HUES6 (cell line): ENCODE data around the gene IRX5.

Experiments
- H3K27ac ChIP-seq: 2 replicates; pipeline ENCODE4 v1.7.0; 2013; ENCODE audit warnings: low read depth, mild to moderate bottlenecking, low read length, inconsistent platforms
- H3K27me3 ChIP-seq: 2 replicates; pipeline ENCODE4 v1.6.1; 2013; ENCODE audit warnings: low read length; ENCODE audit not compliant: control insufficient read depth, insufficient read depth
- H3K36me3 ChIP-seq: 2 replicates; pipeline ENCODE4 v1.6.1; 2013; ENCODE audit warnings: low read length; ENCODE audit not compliant: control insufficient read depth, insufficient read depth
- H3K4me1 ChIP-seq: 2 replicates; pipeline ENCODE4 v1.6.1; 2013; ENCODE audit warnings: low read length; ENCODE audit not compliant: control insufficient read depth, insufficient read depth
- H3K4me3 ChIP-seq: 2 replicates; pipeline ENCODE4 v1.5.1; 2013; ENCODE audit warnings: low read depth, low read length
- H3K9ac ChIP-seq: one replicate; pipeline ENCODE4 v1.6.1; 2013; ENCODE audit warnings: mild to moderate bottlenecking, low read length
- H3K9me3 ChIP-seq: 2 replicates; pipeline ENCODE4 v1.6.1; 2013; ENCODE audit warnings: low read depth, low read length; ENCODE audit not compliant: control insufficient read depth, insufficient read depth

Gene IRX5

GRCh38 chr16:54931120-54932014 is 702 bp downstream of the IRX5 start:
- Histone ChIP-seq H3K27ac (no peak overlapping the region), H3K9ac (peak overlapping the region; percentile 43), H3K4me3 (peak overlapping the region; percentile 78)

GRCh38 chr16:54932021-54932660 is 1.5 kb downstream of the IRX5 start:
- H3K4me1 ChIP-seq = peaks cover 40% of the 10 kb centered on the region
- no peak overlapping the region for H3K27ac ChIP-seq
- peak overlapping the region; percentile 78 for H3K4me3 ChIP-seq
- H3K9ac ChIP-seq = peak overlapping the region; percentile 4
- peaks cover 86% of the 10 kb centered on the region for H3K27me3 ChIP-seq
- H3K9me3 ChIP-seq = no peaks in the 10 kb centered on the region
- no peaks in the 10 kb centered on the region for H3K36me3 ChIP-seq

More at GRCh38 chr16:54931120-54932014, 702 bp downstream of the IRX5 start:
- Histone ChIP-seq H3K27me3 (peaks cover 86% of the 10 kb centered on the region), H3K9me3 (no peaks in the 10 kb centered on the region), H3K36me3 (no peaks in the 10 kb centered on the region), H3K4me1 (peaks cover 32% of the 10 kb centered on the region)

DNA sequence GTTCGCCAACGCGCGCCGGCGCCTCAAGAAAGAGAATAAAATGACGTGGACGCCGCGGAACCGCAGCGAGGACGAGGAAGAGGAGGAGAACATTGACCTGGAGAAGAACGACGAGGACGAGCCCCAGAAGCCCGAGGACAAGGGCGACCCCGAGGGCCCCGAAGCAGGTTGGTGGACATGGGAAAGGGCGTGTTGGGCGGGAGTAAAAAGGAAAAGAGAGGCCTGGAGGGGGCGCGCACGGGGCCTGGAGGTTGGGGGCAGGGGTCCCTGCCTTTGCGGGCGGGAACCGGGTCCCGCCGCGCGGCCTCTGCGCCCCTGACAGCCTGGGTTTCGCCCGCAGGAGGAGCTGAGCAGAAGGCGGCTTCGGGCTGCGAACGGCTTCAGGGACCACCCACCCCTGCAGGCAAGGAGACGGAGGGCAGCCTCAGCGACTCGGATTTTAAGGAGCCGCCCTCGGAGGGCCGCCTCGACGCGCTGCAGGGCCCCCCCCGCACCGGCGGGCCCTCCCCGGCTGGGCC is 2.1 kb downstream of the IRX5 start:
- Histone ChIP-seq H3K9ac (no peak overlapping the region), H3K27ac (no peak overlapping the region), H3K9me3 (no peaks in the 10 kb centered on the region), H3K36me3 (no peaks in the 10 kb centered on the region), H3K27me3 (peaks cover 86% of the 10 kb centered on the region), H3K4me3 (peak overlapping the region; percentile 78), H3K4me1 (peaks cover 44% of the 10 kb centered on the region)

- H3K9ac ChIP-seq = no peak overlapping the region
- no peak overlapping the region for H3K27ac ChIP-seq
- no peaks in the 10 kb centered on the region for H3K9me3 ChIP-seq
- H3K36me3 ChIP-seq = no peaks in the 10 kb centered on the region
- H3K27me3 ChIP-seq = peaks cover 89% of the 10 kb centered on the region
- peak overlapping the region; percentile 78 for H3K4me3 ChIP-seq
- H3K4me1 ChIP-seq = peaks cover 50% of the 10 kb centered on the region
These were observed 2.8 kb downstream of the IRX5 start for GRCh38 chr16:54933281-54934011.

- Histone ChIP-seq H3K9ac (no peak overlapping the region), H3K4me1 (peaks cover 59% of the 10 kb centered on the region), H3K27ac (no peak overlapping the region), H3K4me3 (peak overlapping the region; percentile 45), H3K27me3 (peaks cover 97% of the 10 kb centered on the region), H3K36me3 (no peaks in the 10 kb centered on the region), H3K9me3 (no peaks in the 10 kb centered on the region)
These were observed 4.0 kb downstream of the IRX5 start for GRCh38 chr16:54934481-54935265.

GRCh38 chr16:54935266-54935968 is 4.8 kb downstream of the IRX5 start:
- no peaks in the 10 kb centered on the region for H3K36me3 ChIP-seq
- H3K27me3 ChIP-seq = peaks cover 98% of the 10 kb centered on the region
- H3K9ac ChIP-seq = no peak overlapping the region
- no peaks in the 10 kb centered on the region for H3K9me3 ChIP-seq
- H3K27ac ChIP-seq = no peak overlapping the region
- H3K4me3 ChIP-seq = peak overlapping the region; percentile 45
- H3K4me1 ChIP-seq = peaks cover 58% of the 10 kb centered on the region

- peaks cover 58% of the 10 kb centered on the region for H3K4me1 ChIP-seq
- no peaks in the 10 kb centered on the region for H3K36me3 ChIP-seq
- H3K27ac ChIP-seq = no peak overlapping the region
- H3K9me3 ChIP-seq = no peaks in the 10 kb centered on the region
- H3K4me3 ChIP-seq = peak overlapping the region; percentile 77
- H3K27me3 ChIP-seq = peaks cover 100% of the 10 kb centered on the region
- H3K9ac ChIP-seq = no peak overlapping the region
These were observed 5.7 kb downstream of the IRX5 start for GRCh38 chr16:54936201-54936978.

DNA sequence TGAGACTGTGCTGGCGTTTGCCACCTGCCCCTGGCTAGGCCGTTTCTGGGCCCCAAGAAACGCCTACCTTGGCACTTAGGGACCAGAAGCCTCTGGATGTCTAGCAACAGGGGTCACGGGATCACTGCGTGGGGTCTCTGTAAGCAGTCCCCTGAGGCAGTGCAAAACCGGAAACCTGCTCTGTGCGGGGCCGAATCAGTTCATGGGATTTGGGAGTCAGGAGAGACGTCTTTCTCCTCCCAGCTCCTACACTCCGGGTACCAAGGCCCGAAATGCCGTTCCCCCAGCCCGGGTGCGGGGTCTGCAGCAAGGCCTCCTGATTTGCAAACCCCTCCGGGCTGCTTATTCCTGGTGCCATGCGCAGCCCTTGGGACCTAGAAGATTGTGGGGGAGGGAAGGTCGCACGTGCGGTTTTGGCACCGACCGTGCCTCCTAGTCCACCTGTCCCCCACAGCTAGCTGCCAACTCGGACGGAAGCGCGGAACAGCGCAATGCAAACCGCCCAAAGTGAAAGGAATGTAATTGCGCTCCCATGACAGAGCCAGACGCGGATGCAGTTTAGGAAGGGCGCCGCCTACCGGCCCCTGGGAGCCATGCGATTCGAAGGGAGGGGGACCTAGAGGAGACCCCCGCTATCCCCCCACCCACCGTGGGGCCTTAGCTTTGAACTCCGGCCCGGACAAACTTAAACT is 6.5 kb downstream of the IRX5 start:
- Histone ChIP-seq H3K4me3 (peak overlapping the region; percentile 77), H3K27me3 (peaks cover 100% of the 10 kb centered on the region), H3K9me3 (no peaks in the 10 kb centered on the region), H3K9ac (no peak overlapping the region), H3K36me3 (no peaks in the 10 kb centered on the region), H3K4me1 (peaks cover 54% of the 10 kb centered on the region), H3K27ac (no peak overlapping the region)

GRCh38 chr16:54937671-54938211 is 7.1 kb downstream of the IRX5 start:
- Histone ChIP-seq H3K9me3 (no peaks in the 10 kb centered on the region), H3K27me3 (peaks cover 100% of the 10 kb centered on the region), H3K4me3 (peak overlapping the region; percentile 77), H3K4me1 (peaks cover 48% of the 10 kb centered on the region), H3K9ac (no peak overlapping the region), H3K36me3 (no peaks in the 10 kb centered on the region), H3K27ac (no peak overlapping the region)
